GM23338 (cell line): ENCODE measurements around the gene EXOC2. TPM values are rescaled to one million over a fixed set of nuclear protein-coding genes. Genes with fewer than 3 reads are reported as not detected.

Experiments used
- ATAC-seq: fragments of 200-7000 bp; cut with Tn5 transposase; 3 replicates; pipeline ENCODE4 v1.9.1; 2020
- DNase-seq: peaks from one replicate; pipeline ENCODE4 v3.0.0-alpha.2; 2015; ENCODE audit warnings: low spot score
- H2AFZ ChIP-seq: fragments of 200-600 bp; sonication (generic); 2 replicates; pipeline ENCODE4 v1.8.0; 2016; ENCODE audit warnings: antibody characterized with exemption, mild to moderate bottlenecking, moderate library complexity
- H3F3A ChIP-seq: fragments of 200-600 bp; sonication (generic); replicated peaks from 2 replicates; pipeline ENCODE4 v1.8.0; 2017; ENCODE audit warnings: antibody characterized with exemption, mixed run types, low read depth
- H3K27ac ChIP-seq: fragments of 200-600 bp; sonication (generic); 2 replicates; pipeline ENCODE4 v1.6.1; 2016; ENCODE audit warnings: low read depth
- H3K27me3 ChIP-seq: fragments of 200-600 bp; sonication (generic); 2 replicates; pipeline ENCODE4 v1.8.0; 2016; ENCODE audit warnings: mild to moderate bottlenecking, mixed run types, moderate library complexity; ENCODE audit not compliant: insufficient read depth
- H3K36me3 ChIP-seq: fragments of 200-600 bp; sonication (generic); 2 replicates; pipeline ENCODE4 v1.8.0; 2016; ENCODE audit warnings: mild to moderate bottlenecking; ENCODE audit not compliant: insufficient read depth
- H3K4me1 ChIP-seq: fragments of 200-600 bp; sonication (generic); 2 replicates; pipeline ENCODE4 v1.8.0; 2016; ENCODE audit warnings: mild to moderate bottlenecking, moderate library complexity; ENCODE audit not compliant: insufficient read depth
- H3K4me2 ChIP-seq: fragments of 200-600 bp; sonication (generic); 2 replicates; pipeline ENCODE4 v1.7.1; 2017; ENCODE audit warnings: mixed run types
- H3K4me3 ChIP-seq: fragments of 200-600 bp; sonication (generic); 2 replicates; pipeline ENCODE4 v1.6.1; 2016; ENCODE audit warnings: mixed run types
- H3K79me2 ChIP-seq: fragments of 200-600 bp; sonication (generic); replicated peaks from 2 replicates; pipeline ENCODE4 v1.8.0; 2017; ENCODE audit warnings: mild to moderate bottlenecking; ENCODE audit not compliant: insufficient read depth
- H3K9me2 ChIP-seq: fragments of 200-600 bp; sonication (generic); 2 replicates; pipeline ENCODE4 v1.8.0; 2017; ENCODE audit not compliant: insufficient read depth
- H4K20me1 ChIP-seq: fragments of 200-600 bp; sonication (generic); replicated peaks from 2 replicates; pipeline ENCODE4 v1.8.0; 2017; ENCODE audit warnings: mild to moderate bottlenecking; ENCODE audit not compliant: insufficient read depth
- H3K27ac Mint-ChIP-seq: 2 replicates; pipeline ENCODE4 v1.8.0; 2020; ENCODE audit warnings: inconsistent platforms, mild to moderate bottlenecking, moderate library complexity, mixed read lengths
- H3K27me3 Mint-ChIP-seq: 3 replicates; pipeline ENCODE4 v1.8.0; 2022; ENCODE audit warnings: low read depth, mild to moderate bottlenecking, moderate library complexity, mixed read lengths, inconsistent platforms; ENCODE audit not compliant: insufficient read depth, poor library complexity
- H3K36me3 Mint-ChIP-seq: 3 replicates; pipeline ENCODE4 v1.8.0; 2021; ENCODE audit warnings: low read depth, mild to moderate bottlenecking, inconsistent platforms, moderate library complexity, mixed read lengths
- H3K4me1 Mint-ChIP-seq: 3 replicates; pipeline ENCODE4 v1.8.0; 2020; ENCODE audit warnings: mild to moderate bottlenecking, inconsistent platforms, mixed read lengths
- H3K4me3 Mint-ChIP-seq: 3 replicates; pipeline ENCODE4 v1.8.0; 2021; ENCODE audit warnings: moderate library complexity, mild to moderate bottlenecking, inconsistent platforms, mixed read lengths
- H3K9me3 Mint-ChIP-seq: 3 replicates; pipeline ENCODE4 v1.8.0; 2020; ENCODE audit warnings: moderate library complexity, mild to moderate bottlenecking, inconsistent platforms, mixed read lengths
- EZH2phosphoT487 ChIP-seq: fragments of 200-600 bp; sonication (generic); IDR thresholded peaks from one replicate; pipeline ENCODE4 v1.8.1; 2018; ENCODE audit warnings: antibody characterized with exemption; ENCODE audit not compliant: unreplicated experiment
- JUNB ChIP-seq: IDR thresholded peaks from one replicate; pipeline ENCODE4 v1.6.1; 2016; ENCODE audit warnings: antibody characterized with exemption; ENCODE audit not compliant: unreplicated experiment
- POLR2AphosphoS5 ChIP-seq: IDR thresholded peaks from 2 replicates; pipeline ENCODE4 v1.6.1; 2016; ENCODE audit warnings: antibody characterized with exemption, low read depth
- STAT1 ChIP-seq: IDR thresholded peaks from one replicate; pipeline ENCODE4 v1.6.1; 2016; ENCODE audit warnings: antibody characterized with exemption; ENCODE audit not compliant: unreplicated experiment
- ZNF114 ChIP-seq: fragments of 250-450 bp; sonication (Bioruptor Pico); IDR thresholded peaks from 2 replicates; pipeline ENCODE4 v1.5.0; 2020; ENCODE audit warnings: mild to moderate bottlenecking, moderate library complexity
- ZNF331 ChIP-seq: fragments of 250-450 bp; sonication (Bioruptor Pico); IDR thresholded peaks from 2 replicates; pipeline ENCODE4 v1.5.0; 2020; ENCODE audit warnings: low read depth, mild to moderate bottlenecking, moderate library complexity
- polyA plus RNA-seq: library from polyadenylated mRNA; unstranded; fragments of >200 nt; fragmentation: Nextera tagmentation; extraction: Ambion mirVana; gene quantifications from 2 replicates; pipeline ENCODE4 v1.2.1, GENCODE V29; 2016
- total RNA-seq: library from RNA; depleted of rRNA; stranded (reverse); fragments of >200 nt; shearing (Covaris generic); gene quantifications from 2 replicates; pipeline ENCODE4 v1.2.3, GENCODE V29; 2014
- TF ChIP-seq, protein P1 (sequence below), 2 experiments: fragments of 200-600 bp in 1 of 2; sonication (generic) in 1 of 2; conservative IDR thresholded peaks; 2 replicates each; pipeline versions ENCODE4 v1.5.1 to v1.6.1; 2016 to 2017; ENCODE audit warnings: antibody characterized with exemption in 2 of 2, low read depth in 2 of 2, mild to moderate bottlenecking in 2 of 2, moderate library complexity in 1 of 2
- TF ChIP-seq, protein P2 (sequence below): IDR thresholded peaks from one replicate; pipeline ENCODE4 v1.6.1; 2018; ENCODE audit warnings: antibody characterized with exemption; ENCODE audit not compliant: unreplicated experiment
- TF ChIP-seq, protein P3 (sequence below): IDR thresholded peaks from 2 replicates; pipeline ENCODE4 v1.6.1; 2016; ENCODE audit warnings: antibody characterized with exemption
- TF ChIP-seq, protein P4 (sequence below): fragments of 250-450 bp; sonication (Bioruptor Pico); IDR thresholded peaks from 2 replicates; pipeline ENCODE4 v1.5.0; 2020; ENCODE audit warnings: mild to moderate bottlenecking, moderate library complexity

The EXOC2 gene
- total and polyA plus RNA-seq, 2 experiments from 2014 or later, result 28.7 to 93.6 TPM

DNA sequence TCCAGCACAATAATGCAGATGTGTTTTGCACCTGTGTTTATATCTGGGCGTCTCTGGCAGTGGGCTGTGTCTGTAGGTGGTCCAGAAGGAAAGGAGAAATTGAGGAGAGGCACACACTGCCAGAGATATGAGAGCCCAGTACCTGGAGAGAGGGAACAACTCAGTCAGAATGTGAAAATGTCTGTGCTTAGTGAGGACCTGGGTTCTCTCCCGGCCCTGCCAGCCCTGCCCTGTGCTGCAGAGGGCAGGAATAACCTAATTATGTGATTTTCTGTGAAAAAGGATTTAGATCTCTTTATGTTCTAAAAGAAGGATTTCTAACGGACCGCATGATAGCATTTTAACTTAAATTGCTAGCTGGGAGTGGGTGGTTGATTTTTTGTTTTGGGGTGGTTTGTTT lies 8.3 kb upstream of the EXOC2 start:
- Histone ChIP-seq H3K4me2 (peak overlapping the region; percentile 72), H3K27ac (peak overlapping the region; percentile 65), H3K4me1 (peaks cover 68% of the 10 kb centered on the region), H3F3A (peaks cover 15% of the 10 kb centered on the region), H3K4me3 (peak overlapping the region; percentile 40), H3K9me2 (no peaks in the 10 kb centered on the region), H3K27me3 (no peaks in the 10 kb centered on the region), H2AFZ (no peak overlapping the region), H3K79me2 (peaks cover 10% of the 10 kb centered on the region), H3K36me3 (no peaks in the 10 kb centered on the region), H4K20me1 (no peaks in the 10 kb centered on the region)
- ATAC-seq (peak; percentile 76), DNase-seq (no peak)
- Mint-ChIP-seq H3K4me1 (peaks cover 50% of the 10 kb centered on the region), H3K4me3 (no peak overlapping the region; the same call in 2 of the 3 replicates), H3K27me3 (peaks cover 13% of the 10 kb centered on the region), H3K36me3 (no peaks in the 10 kb centered on the region; the same call in 2 of the 3 replicates), H3K27ac (peak overlapping the region; percentile 16), H3K9me3 (no peaks in the 10 kb centered on the region)
- no peak for TF ChIP-seq JUNB
- TF ChIP-seq ZNF114 (CRISPR knock-in tag), result no peak
- no peak for TF ChIP-seq STAT1
- TF ChIP-seq, protein P1, sequence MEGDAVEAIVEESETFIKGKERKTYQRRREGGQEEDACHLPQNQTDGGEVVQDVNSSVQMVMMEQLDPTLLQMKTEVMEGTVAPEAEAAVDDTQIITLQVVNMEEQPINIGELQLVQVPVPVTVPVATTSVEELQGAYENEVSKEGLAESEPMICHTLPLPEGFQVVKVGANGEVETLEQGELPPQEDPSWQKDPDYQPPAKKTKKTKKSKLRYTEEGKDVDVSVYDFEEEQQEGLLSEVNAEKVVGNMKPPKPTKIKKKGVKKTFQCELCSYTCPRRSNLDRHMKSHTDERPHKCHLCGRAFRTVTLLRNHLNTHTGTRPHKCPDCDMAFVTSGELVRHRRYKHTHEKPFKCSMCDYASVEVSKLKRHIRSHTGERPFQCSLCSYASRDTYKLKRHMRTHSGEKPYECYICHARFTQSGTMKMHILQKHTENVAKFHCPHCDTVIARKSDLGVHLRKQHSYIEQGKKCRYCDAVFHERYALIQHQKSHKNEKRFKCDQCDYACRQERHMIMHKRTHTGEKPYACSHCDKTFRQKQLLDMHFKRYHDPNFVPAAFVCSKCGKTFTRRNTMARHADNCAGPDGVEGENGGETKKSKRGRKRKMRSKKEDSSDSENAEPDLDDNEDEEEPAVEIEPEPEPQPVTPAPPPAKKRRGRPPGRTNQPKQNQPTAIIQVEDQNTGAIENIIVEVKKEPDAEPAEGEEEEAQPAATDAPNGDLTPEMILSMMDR (conservative IDR thresholded peaks at IDR 0.05; ENCODE audit: low read depth in 2 of 2), result no peak
- TF ChIP-seq ZNF331 (CRISPR knock-in tag), result no peak
- TF ChIP-seq, protein P2, sequence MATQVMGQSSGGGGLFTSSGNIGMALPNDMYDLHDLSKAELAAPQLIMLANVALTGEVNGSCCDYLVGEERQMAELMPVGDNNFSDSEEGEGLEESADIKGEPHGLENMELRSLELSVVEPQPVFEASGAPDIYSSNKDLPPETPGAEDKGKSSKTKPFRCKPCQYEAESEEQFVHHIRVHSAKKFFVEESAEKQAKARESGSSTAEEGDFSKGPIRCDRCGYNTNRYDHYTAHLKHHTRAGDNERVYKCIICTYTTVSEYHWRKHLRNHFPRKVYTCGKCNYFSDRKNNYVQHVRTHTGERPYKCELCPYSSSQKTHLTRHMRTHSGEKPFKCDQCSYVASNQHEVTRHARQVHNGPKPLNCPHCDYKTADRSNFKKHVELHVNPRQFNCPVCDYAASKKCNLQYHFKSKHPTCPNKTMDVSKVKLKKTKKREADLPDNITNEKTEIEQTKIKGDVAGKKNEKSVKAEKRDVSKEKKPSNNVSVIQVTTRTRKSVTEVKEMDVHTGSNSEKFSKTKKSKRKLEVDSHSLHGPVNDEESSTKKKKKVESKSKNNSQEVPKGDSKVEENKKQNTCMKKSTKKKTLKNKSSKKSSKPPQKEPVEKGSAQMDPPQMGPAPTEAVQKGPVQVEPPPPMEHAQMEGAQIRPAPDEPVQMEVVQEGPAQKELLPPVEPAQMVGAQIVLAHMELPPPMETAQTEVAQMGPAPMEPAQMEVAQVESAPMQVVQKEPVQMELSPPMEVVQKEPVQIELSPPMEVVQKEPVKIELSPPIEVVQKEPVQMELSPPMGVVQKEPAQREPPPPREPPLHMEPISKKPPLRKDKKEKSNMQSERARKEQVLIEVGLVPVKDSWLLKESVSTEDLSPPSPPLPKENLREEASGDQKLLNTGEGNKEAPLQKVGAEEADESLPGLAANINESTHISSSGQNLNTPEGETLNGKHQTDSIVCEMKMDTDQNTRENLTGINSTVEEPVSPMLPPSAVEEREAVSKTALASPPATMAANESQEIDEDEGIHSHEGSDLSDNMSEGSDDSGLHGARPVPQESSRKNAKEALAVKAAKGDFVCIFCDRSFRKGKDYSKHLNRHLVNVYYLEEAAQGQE, result no peak
- TF ChIP-seq, protein P3, sequence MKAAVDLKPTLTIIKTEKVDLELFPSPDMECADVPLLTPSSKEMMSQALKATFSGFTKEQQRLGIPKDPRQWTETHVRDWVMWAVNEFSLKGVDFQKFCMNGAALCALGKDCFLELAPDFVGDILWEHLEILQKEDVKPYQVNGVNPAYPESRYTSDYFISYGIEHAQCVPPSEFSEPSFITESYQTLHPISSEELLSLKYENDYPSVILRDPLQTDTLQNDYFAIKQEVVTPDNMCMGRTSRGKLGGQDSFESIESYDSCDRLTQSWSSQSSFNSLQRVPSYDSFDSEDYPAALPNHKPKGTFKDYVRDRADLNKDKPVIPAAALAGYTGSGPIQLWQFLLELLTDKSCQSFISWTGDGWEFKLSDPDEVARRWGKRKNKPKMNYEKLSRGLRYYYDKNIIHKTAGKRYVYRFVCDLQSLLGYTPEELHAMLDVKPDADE, result no peak
- no peak for TF ChIP-seq POLR2AphosphoS5
- no peak for TF ChIP-seq EZH2phosphoT487
- TF ChIP-seq, protein P4, sequence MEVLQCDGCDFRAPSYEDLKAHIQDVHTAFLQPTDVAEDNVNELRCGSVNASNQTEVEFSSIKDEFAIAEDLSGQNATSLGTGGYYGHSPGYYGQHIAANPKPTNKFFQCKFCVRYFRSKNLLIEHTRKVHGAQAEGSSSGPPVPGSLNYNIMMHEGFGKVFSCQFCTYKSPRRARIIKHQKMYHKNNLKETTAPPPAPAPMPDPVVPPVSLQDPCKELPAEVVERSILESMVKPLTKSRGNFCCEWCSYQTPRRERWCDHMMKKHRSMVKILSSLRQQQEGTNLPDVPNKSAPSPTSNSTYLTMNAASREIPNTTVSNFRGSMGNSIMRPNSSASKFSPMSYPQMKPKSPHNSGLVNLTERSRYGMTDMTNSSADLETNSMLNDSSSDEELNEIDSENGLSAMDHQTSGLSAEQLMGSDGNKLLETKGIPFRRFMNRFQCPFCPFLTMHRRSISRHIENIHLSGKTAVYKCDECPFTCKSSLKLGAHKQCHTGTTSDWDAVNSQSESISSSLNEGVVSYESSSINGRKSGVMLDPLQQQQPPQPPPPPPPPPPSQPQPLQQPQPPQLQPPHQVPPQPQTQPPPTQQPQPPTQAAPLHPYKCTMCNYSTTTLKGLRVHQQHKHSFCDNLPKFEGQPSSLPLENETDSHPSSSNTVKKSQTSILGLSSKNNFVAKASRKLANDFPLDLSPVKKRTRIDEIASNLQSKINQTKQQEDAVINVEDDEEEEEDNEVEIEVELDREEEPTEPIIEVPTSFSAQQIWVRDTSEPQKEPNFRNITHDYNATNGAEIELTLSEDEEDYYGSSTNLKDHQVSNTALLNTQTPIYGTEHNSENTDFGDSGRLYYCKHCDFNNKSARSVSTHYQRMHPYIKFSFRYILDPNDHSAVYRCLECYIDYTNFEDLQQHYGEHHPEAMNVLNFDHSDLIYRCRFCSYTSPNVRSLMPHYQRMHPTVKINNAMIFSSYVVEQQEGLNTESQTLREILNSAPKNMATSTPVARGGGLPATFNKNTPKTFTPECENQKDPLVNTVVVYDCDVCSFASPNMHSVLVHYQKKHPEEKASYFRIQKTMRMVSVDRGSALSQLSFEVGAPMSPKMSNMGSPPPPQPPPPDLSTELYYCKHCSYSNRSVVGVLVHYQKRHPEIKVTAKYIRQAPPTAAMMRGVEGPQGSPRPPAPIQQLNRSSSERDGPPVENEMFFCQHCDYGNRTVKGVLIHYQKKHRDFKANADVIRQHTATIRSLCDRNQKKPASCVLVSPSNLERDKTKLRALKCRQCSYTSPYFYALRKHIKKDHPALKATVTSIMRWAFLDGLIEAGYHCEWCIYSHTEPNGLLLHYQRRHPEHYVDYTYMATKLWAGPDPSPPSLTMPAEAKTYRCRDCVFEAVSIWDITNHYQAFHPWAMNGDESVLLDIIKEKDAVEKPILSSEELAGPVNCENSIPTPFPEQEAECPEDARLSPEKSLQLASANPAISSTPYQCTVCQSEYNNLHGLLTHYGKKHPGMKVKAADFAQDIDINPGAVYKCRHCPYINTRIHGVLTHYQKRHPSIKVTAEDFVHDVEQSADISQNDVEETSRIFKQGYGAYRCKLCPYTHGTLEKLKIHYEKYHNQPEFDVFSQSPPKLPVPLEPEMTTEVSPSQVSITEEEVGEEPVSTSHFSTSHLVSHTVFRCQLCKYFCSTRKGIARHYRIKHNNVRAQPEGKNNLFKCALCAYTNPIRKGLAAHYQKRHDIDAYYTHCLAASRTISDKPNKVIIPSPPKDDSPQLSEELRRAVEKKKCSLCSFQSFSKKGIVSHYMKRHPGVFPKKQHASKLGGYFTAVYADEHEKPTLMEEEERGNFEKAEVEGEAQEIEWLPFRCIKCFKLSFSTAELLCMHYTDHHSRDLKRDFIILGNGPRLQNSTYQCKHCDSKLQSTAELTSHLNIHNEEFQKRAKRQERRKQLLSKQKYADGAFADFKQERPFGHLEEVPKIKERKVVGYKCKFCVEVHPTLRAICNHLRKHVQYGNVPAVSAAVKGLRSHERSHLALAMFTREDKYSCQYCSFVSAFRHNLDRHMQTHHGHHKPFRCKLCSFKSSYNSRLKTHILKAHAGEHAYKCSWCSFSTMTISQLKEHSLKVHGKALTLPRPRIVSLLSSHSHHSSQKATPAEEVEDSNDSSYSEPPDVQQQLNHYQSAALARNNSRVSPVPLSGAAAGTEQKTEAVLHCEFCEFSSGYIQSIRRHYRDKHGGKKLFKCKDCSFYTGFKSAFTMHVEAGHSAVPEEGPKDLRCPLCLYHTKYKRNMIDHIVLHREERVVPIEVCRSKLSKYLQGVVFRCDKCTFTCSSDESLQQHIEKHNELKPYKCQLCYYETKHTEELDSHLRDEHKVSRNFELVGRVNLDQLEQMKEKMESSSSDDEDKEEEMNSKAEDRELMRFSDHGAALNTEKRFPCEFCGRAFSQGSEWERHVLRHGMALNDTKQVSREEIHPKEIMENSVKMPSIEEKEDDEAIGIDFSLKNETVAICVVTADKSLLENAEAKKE (CRISPR knock-in tag), result no peak
